ENCODE data around the gene EVI5.

The EVI5 gene

GRCh38 chr1:92709738-92710137, 75.2 kb downstream of the EVI5 start:
- H3K36me3 ChIP-seq (ENCODE audit: control insufficient read depth, insufficient read depth, low read length): no peaks in the 10 kb centered on the region
- H3K9me3 ChIP-seq (ENCODE audit: control insufficient read depth, low read length): no peaks in the 10 kb centered on the region
- H2AFZ ChIP-seq: no peak overlapping the region
- no peak overlapping the region for H3K4me3 ChIP-seq (ENCODE audit: low read depth, low read length)
- no peak overlapping the region for H3K4me2 ChIP-seq (ENCODE audit: low read length)
- no peaks in the 10 kb centered on the region for H3K79me2 ChIP-seq
- no peaks in the 10 kb centered on the region for H3K27me3 ChIP-seq (ENCODE audit: control insufficient read depth, insufficient read depth, low read length)
- H3K27ac ChIP-seq: no peak overlapping the region
- no peaks in the 10 kb centered on the region for H3K4me1 ChIP-seq
- no peak overlapping the region for H3K9ac ChIP-seq
- no peak for TF ChIP-seq CTCF (IDR thresholded peaks at IDR 0.05)

GRCh38 chr1:92708368-92708950, 76.4 kb downstream of the EVI5 start:
- no peak overlapping the region for H3K27ac ChIP-seq
- no peaks in the 10 kb centered on the region for H3K27me3 ChIP-seq (ENCODE audit: control insufficient read depth, insufficient read depth, low read length)
- H2AFZ ChIP-seq: no peak overlapping the region
- H3K79me2 ChIP-seq: no peaks in the 10 kb centered on the region
- H3K4me3 ChIP-seq (ENCODE audit: low read depth, low read length): no peak overlapping the region
- H3K36me3 ChIP-seq (ENCODE audit: control insufficient read depth, insufficient read depth, low read length): no peaks in the 10 kb centered on the region
- TF ChIP-seq CTCF (IDR thresholded peaks at IDR 0.05): no peak
- no peak overlapping the region for H3K9ac ChIP-seq
- H3K4me2 ChIP-seq (ENCODE audit: low read length): no peak overlapping the region
- H3K9me3 ChIP-seq (ENCODE audit: control insufficient read depth, low read length): no peaks in the 10 kb centered on the region
- H3K4me1 ChIP-seq: no peaks in the 10 kb centered on the region

- Histone ChIP-seq H3K4me1 (no peaks in the 10 kb centered on the region), H3K9me3 (ENCODE audit: control insufficient read depth, low read length) (no peaks in the 10 kb centered on the region), H3K79me2 (no peaks in the 10 kb centered on the region), H3K27ac (no peak overlapping the region), H3K36me3 (ENCODE audit: control insufficient read depth, insufficient read depth, low read length) (no peaks in the 10 kb centered on the region), H3K9ac (no peak overlapping the region), H3K4me3 (ENCODE audit: low read depth, low read length) (no peak overlapping the region), H2AFZ (no peak overlapping the region), H3K4me2 (ENCODE audit: low read length) (no peak overlapping the region), H3K27me3 (ENCODE audit: control insufficient read depth, insufficient read depth, low read length) (no peaks in the 10 kb centered on the region)
- TF ChIP-seq CTCF (IDR thresholded peaks at IDR 0.05): no peak
These were observed 77.2 kb downstream of the EVI5 start for GRCh38 chr1:92707709-92708108.

GRCh38 chr1:92707292-92707691, 77.6 kb downstream of the EVI5 start:
- Histone ChIP-seq H3K36me3 (ENCODE audit: control insufficient read depth, insufficient read depth, low read length) (no peaks in the 10 kb centered on the region), H3K27ac (no peak overlapping the region), H3K4me3 (ENCODE audit: low read depth, low read length) (no peak overlapping the region), H3K4me1 (no peaks in the 10 kb centered on the region), H3K9me3 (ENCODE audit: control insufficient read depth, low read length) (no peaks in the 10 kb centered on the region), H3K4me2 (ENCODE audit: low read length) (no peak overlapping the region), H3K9ac (no peak overlapping the region), H3K27me3 (ENCODE audit: control insufficient read depth, insufficient read depth, low read length) (no peaks in the 10 kb centered on the region), H3K79me2 (no peaks in the 10 kb centered on the region), H2AFZ (no peak overlapping the region)
- no peak for TF ChIP-seq CTCF (IDR thresholded peaks at IDR 0.05)

- no peak overlapping the region for H3K27ac ChIP-seq
- H3K4me2 ChIP-seq (ENCODE audit: low read length): no peak overlapping the region
These were observed 79.5 kb downstream of the EVI5 start for GRCh38 chr1:92705446-92705845.

More at GRCh38 chr1:92705446-92705845, 79.5 kb downstream of the EVI5 start:
- Histone ChIP-seq H3K27me3 (ENCODE audit: control insufficient read depth, insufficient read depth, low read length) (no peaks in the 10 kb centered on the region), H2AFZ (no peak overlapping the region), H3K4me1 (no peaks in the 10 kb centered on the region), H3K9ac (no peak overlapping the region), H3K9me3 (ENCODE audit: control insufficient read depth, low read length) (no peaks in the 10 kb centered on the region), H3K36me3 (ENCODE audit: control insufficient read depth, insufficient read depth, low read length) (no peaks in the 10 kb centered on the region), H3K79me2 (no peaks in the 10 kb centered on the region), H3K4me3 (ENCODE audit: low read depth, low read length) (no peak overlapping the region)
- no peak for TF ChIP-seq CTCF (IDR thresholded peaks at IDR 0.05)
